Measurements from ENCODE around the gene TMEM209. TPM values are rescaled to one million over a fixed set of nuclear protein-coding genes. Genes with fewer than 3 reads are reported as not detected.
"Not testable (repeated sequence)": the region's sequence is repeated elsewhere in the genome, so short reads cannot be mapped to it uniquely, and the experiment has no call there.

TMEM209 gene
- total and polyA plus RNA-seq, 2 donors: 9.6 to 18.6 TPM

DNA sequence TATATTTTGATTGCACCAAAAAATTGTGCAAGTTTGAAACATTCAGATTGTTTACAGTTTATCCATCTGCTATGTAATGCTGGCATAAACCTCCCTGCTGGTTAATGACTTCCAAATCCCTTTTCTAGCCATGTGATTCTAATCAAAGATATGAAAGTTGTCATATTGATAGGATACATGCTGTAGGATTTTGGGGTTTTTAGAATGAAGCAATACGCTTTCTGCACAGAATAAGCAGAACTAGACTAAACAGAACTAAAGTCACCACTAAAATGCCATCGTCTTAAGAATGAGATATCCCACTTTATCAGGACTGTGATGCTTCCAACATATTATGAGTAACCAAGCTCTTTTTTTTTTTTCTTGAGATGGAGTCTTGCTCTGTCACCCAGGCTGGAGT lies 3.3 kb upstream of the TMEM209 start:
- Histone ChIP-seq H3K36me3 (ENCODE audit: insufficient read depth) (no peaks in the 10 kb centered on the region), H3K4me1 (ENCODE audit: insufficient read depth) (no peaks in the 10 kb centered on the region), H3K27ac (ENCODE audit: low read depth) (no peak overlapping the region), H3K4me3 (ENCODE audit: low read depth, low read length) (no peak overlapping the region)
- DNase-seq (ENCODE audit: extremely low spot score): no peak
- 38% methylated on average over 2 of the region's 2 CpGs for WGBS

GRCh38 chr7:130207642-130208041 lies 2.4 kb upstream of the TMEM209 start, which contains the start of gene SSMEM1:
Gene SSMEM1 (plus strand): TSS chr7:130207860. CDS start chr7:130207911, 51 bp downstream.
- no peak within 1 kb of the TSS for H3K27ac ChIP-seq (ENCODE audit: low read depth)
- H3K4me1 ChIP-seq (ENCODE audit: insufficient read depth): no peaks in the 10 kb centered on the region
- no peak for DNase-seq (ENCODE audit: extremely low spot score)
- H3K4me3 ChIP-seq (ENCODE audit: low read depth, low read length): no peak within 1 kb of the TSS
- no peaks in the 10 kb centered on the region for H3K36me3 ChIP-seq (ENCODE audit: insufficient read depth)

GRCh38 chr7:130207033-130207432 lies 1.8 kb upstream of the TMEM209 start:
- Histone ChIP-seq H3K36me3 (ENCODE audit: insufficient read depth) (no peaks in the 10 kb centered on the region), H3K4me1 (ENCODE audit: insufficient read depth) (no peaks in the 10 kb centered on the region), H3K4me3 (ENCODE audit: low read depth, low read length) (no peak overlapping the region), H3K27ac (ENCODE audit: low read depth) (no peak overlapping the region)
- DNase-seq (ENCODE audit: extremely low spot score): no peak
- 85% methylated on average over 5 of the region's 5 CpGs for WGBS

DNA sequence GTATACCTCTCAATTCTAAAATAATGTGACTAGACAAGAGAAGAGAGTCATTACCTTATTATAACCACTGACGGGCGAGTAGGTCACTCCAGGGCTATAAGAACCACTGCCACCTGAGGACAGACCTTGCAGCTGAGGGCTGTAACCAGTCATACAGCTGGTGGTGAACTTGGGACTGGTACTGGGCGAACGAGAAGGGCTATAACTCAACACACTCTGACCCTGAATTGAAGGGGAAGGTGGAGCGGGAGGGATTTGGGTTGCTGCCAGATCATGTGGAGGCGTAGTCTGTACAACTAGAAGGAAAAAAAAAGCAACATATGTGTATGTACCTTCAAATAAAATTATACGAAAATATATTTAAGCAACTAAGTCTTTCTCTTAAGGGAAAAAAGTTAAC lies 3.4 kb downstream of the TMEM209 start:
- no peak overlapping the region for H3K4me3 ChIP-seq (ENCODE audit: low read depth, low read length)
- WGBS: 81% methylated on average over 7 of the region's 7 CpGs
- no peak overlapping the region for H3K27ac ChIP-seq (ENCODE audit: low read depth)
- no peaks in the 10 kb centered on the region for H3K4me1 ChIP-seq (ENCODE audit: insufficient read depth)
- no peak for DNase-seq (ENCODE audit: extremely low spot score)
- H3K36me3 ChIP-seq (ENCODE audit: insufficient read depth): peaks cover 2% of the 10 kb centered on the region

GRCh38 chr7:130197094-130197493 lies 8.1 kb downstream of the TMEM209 start:
- DNase-seq (ENCODE audit: extremely low spot score): no peak
- Histone ChIP-seq H3K36me3 (ENCODE audit: insufficient read depth) (peaks cover 2% of the 10 kb centered on the region), H3K27ac (ENCODE audit: low read depth) (no peak overlapping the region), H3K4me1 (ENCODE audit: insufficient read depth) (no peaks in the 10 kb centered on the region), H3K4me3 (ENCODE audit: low read depth, low read length) (no peak overlapping the region)
- WGBS: 48% methylated on average over 2 of the region's 2 CpGs

- no peak for DNase-seq (ENCODE audit: extremely low spot score)
- no peak overlapping the region for H3K4me3 ChIP-seq (ENCODE audit: low read depth, low read length)
- peaks cover 2% of the 10 kb centered on the region for H3K36me3 ChIP-seq (ENCODE audit: insufficient read depth)
- H3K4me1 ChIP-seq (ENCODE audit: insufficient read depth): no peaks in the 10 kb centered on the region
- 92% methylated on average over 2 of the region's 2 CpGs for WGBS
- H3K27ac ChIP-seq (ENCODE audit: low read depth): no peak overlapping the region
Observed at GRCh38 chr7:130196476-130196875, 8.7 kb downstream of the TMEM209 start.

DNA sequence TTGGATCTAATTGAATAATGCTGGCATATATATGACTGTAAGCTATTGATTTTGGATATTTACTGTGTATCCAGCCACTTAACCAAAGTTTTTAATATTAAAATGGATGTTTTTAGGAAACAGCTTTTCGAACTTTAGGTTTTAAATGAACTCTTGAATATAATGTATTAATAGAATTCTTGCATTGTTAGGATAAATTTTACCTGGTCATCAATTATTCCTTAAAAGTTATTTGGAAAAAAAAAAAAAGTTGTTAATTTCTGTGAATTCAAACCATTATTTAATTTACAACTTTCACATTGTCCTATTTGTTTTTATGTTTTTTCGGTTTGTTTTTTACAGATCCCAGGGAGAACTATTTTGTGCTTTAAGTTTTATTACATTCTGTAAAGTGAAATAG lies 9.8 kb downstream of the TMEM209 start:
- WGBS: 96% methylated on average over 2 of the region's 2 CpGs
- H3K27ac ChIP-seq (ENCODE audit: low read depth): no peak overlapping the region
- H3K36me3 ChIP-seq (ENCODE audit: insufficient read depth): no peaks in the 10 kb centered on the region
- H3K4me3 ChIP-seq (ENCODE audit: low read depth, low read length): no peak overlapping the region
- no peaks in the 10 kb centered on the region for H3K4me1 ChIP-seq (ENCODE audit: insufficient read depth)
- DNase-seq (ENCODE audit: extremely low spot score): no peak

DNA sequence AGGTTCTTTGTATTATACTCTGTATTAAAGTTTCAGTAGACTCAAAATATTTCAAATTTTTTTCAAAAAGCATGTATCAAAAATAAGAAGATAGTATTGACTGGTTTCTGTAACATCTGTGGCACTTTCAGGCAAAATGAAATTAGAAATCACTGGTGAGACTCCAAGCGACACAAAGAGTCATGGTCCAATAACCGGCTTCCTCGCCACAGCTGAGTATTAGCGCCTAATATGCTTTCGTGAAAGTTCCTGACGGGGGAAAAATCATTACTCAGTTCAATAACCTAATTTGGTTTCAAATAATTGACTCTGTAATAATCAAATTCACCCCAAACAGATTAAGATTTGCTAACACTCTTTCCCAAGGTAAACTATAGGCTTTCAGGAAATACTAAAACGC lies 13.4 kb downstream of the TMEM209 start:
- no peak for DNase-seq (ENCODE audit: extremely low spot score)
- Histone ChIP-seq H3K36me3 (ENCODE audit: insufficient read depth) (no peaks in the 10 kb centered on the region), H3K4me3 (ENCODE audit: low read depth, low read length) (no peak overlapping the region), H3K4me1 (ENCODE audit: insufficient read depth) (no peaks in the 10 kb centered on the region), H3K27ac (ENCODE audit: low read depth) (no peak overlapping the region)
- 97% methylated on average over 7 of the region's 7 CpGs for WGBS

GRCh38 chr7:130189343-130189742 lies 15.9 kb downstream of the TMEM209 start:
- H3K4me3 ChIP-seq (ENCODE audit: low read depth, low read length): no peak overlapping the region
- WGBS: 91% methylated on average over 5 of the region's 5 CpGs
- H3K27ac ChIP-seq (ENCODE audit: low read depth): no peak overlapping the region
- H3K4me1 ChIP-seq (ENCODE audit: insufficient read depth): no peaks in the 10 kb centered on the region
- DNase-seq (ENCODE audit: extremely low spot score): no peak
- no peaks in the 10 kb centered on the region for H3K36me3 ChIP-seq (ENCODE audit: insufficient read depth)

- H3K27ac ChIP-seq (ENCODE audit: low read depth): no peak overlapping the region
- WGBS: 95% methylated on average over 2 of the region's 2 CpGs
- no peak for DNase-seq (ENCODE audit: extremely low spot score)
- H3K4me1 ChIP-seq (ENCODE audit: insufficient read depth): no peaks in the 10 kb centered on the region
- no peak overlapping the region for H3K4me3 ChIP-seq (ENCODE audit: low read depth, low read length)
- H3K36me3 ChIP-seq (ENCODE audit: insufficient read depth): no peaks in the 10 kb centered on the region
Observed at GRCh38 chr7:130187360-130187759, 17.8 kb downstream of the TMEM209 start.

DNA sequence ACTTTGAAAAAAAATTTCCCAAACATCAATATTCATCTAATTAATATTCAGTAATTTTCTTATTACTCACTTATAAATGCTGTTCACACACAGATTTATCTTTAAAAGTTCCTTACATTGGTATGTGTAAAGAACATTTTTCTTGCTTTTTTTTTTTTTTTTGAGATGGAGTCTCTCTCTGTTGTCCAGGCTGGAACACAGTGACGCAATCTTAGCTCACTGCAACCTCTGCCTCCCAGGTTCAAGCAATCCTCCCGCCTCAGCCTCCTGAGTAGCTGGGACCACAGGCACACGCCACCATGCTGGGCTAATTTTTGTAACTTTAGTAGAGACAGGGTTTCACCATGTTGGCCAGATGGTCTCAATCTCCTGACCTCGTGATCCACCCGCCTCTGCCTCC lies 20.9 kb downstream of the TMEM209 start:
- H3K4me3 ChIP-seq (ENCODE audit: low read depth, low read length); H3K36me3 ChIP-seq (ENCODE audit: insufficient read depth); H3K4me1 ChIP-seq (ENCODE audit: insufficient read depth); H3K27ac ChIP-seq (ENCODE audit: low read depth); DNase-seq (ENCODE audit: extremely low spot score): not testable (repeated sequence)
- WGBS: 92% methylated on average over 5 of the region's 5 CpGs

- no peaks in the 10 kb centered on the region for H3K36me3 ChIP-seq (ENCODE audit: insufficient read depth)
- 46% methylated on average over 2 of the region's 2 CpGs for WGBS
- no peak for DNase-seq (ENCODE audit: extremely low spot score)
- no peak overlapping the region for H3K4me3 ChIP-seq (ENCODE audit: low read depth, low read length)
- no peak overlapping the region for H3K27ac ChIP-seq (ENCODE audit: low read depth)
- no peaks in the 10 kb centered on the region for H3K4me1 ChIP-seq (ENCODE audit: insufficient read depth)
Observed at GRCh38 chr7:130182990-130183389, 22.2 kb downstream of the TMEM209 start.

- Histone ChIP-seq H3K4me3 (ENCODE audit: low read depth, low read length) (no peak overlapping the region), H3K27ac (ENCODE audit: low read depth) (no peak overlapping the region), H3K36me3 (ENCODE audit: insufficient read depth) (no peaks in the 10 kb centered on the region), H3K4me1 (ENCODE audit: insufficient read depth) (no peaks in the 10 kb centered on the region)
- WGBS: 94% methylated on average over 2 of the region's 2 CpGs
- DNase-seq (ENCODE audit: extremely low spot score): no peak
Observed at GRCh38 chr7:130181263-130181605, 24.0 kb downstream of the TMEM209 start.

DNA sequence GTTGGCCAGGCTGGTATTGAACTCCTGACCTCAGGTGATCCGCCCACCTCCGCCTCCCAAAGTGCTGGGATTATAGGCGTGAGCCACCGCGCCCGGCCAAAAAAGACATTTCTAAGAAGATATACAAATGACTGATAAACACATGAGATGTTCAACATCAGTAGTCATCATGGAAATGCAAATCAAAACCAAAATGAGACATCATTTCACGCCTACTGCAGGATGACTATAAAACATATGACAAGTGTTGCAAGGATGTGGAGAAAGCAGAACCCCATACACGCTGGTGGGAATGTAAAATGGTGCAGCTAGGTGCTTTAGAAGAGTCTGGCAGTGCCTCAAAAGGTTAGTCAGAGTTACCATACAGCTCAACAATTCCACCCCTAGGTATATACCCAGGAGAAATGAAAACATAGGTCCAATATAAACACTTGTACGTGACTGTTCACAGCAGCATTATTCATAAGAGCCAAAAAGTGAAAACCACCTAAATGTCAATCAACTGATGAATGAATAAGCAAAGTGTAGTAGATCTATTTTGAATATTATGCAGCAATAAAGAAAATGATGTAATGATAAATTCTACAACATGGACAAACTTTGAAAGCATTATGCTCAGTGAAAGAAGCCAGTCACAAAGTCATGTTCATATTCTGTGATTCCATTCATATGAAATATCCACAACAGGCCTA lies 24.5 kb downstream of the TMEM209 start:
- H3K4me1 ChIP-seq (ENCODE audit: insufficient read depth): no peaks in the 10 kb centered on the region
- WGBS: 95% methylated on average over 9 of the region's 9 CpGs
- no peaks in the 10 kb centered on the region for H3K36me3 ChIP-seq (ENCODE audit: insufficient read depth)
- H3K27ac ChIP-seq (ENCODE audit: low read depth): no peak overlapping the region
- H3K4me3 ChIP-seq (ENCODE audit: low read depth, low read length): no peak overlapping the region
- DNase-seq (ENCODE audit: extremely low spot score): no peak

- Histone ChIP-seq H3K4me1 (ENCODE audit: insufficient read depth) (no peaks in the 10 kb centered on the region), H3K4me3 (ENCODE audit: low read depth, low read length) (no peak overlapping the region), H3K27ac (ENCODE audit: low read depth) (no peak overlapping the region), H3K36me3 (ENCODE audit: insufficient read depth) (no peaks in the 10 kb centered on the region)
- no peak for DNase-seq (ENCODE audit: extremely low spot score)
- WGBS: 96% methylated on average over 2 of the region's 2 CpGs
Observed at GRCh38 chr7:130179631-130180030, 25.6 kb downstream of the TMEM209 start.
